SHP77 (cell line): ENCODE results near the gene MASP1.
"Not testable (repeated sequence)": the region's sequence is repeated elsewhere in the genome, so short reads cannot be mapped to it uniquely, and the experiment has no call there.

Source experiments
- DNase-seq, 2 experiments: peaks; one replicate each; lab custom pipeline; 2025; lab: John Stamatoyannopoulos, UW

MASP1 gene

GRCh38 chr3:187227658-187228258, 63.8 kb downstream of the MASP1 start:
- DNase-seq, result no peak

- no peak for DNase-seq
Measured at GRCh38 chr3:187223799-187224198, 67.7 kb downstream of the MASP1 start.

GRCh38 chr3:187222801-187223200, 68.7 kb downstream of the MASP1 start:
- no peak for DNase-seq

GRCh38 chr3:187215460-187215859, 76.1 kb downstream of the MASP1 start:
- no peak for DNase-seq

- DNase-seq, result no peak
Measured at GRCh38 chr3:187213616-187214015, 77.9 kb downstream of the MASP1 start.

GRCh38 chr3:187212705-187213104, 78.8 kb downstream of the MASP1 start:
- DNase-seq, result no peak

- DNase-seq, result no peak
Measured at GRCh38 chr3:187212196-187212545, 79.4 kb downstream of the MASP1 start.

GRCh38 chr3:187211532-187212195, 79.9 kb downstream of the MASP1 start:
- no peak for DNase-seq

- DNase-seq, result no peak
Measured at GRCh38 chr3:187210545-187211327, 80.8 kb downstream of the MASP1 start.

GRCh38 chr3:187210091-187210490, 81.4 kb downstream of the MASP1 start:
- DNase-seq, result no peak

- DNase-seq, result no peak
Measured at GRCh38 chr3:187209491-187209890, 82.0 kb downstream of the MASP1 start.

- DNase-seq, result no peak
Measured at GRCh38 chr3:187208159-187208558, 83.4 kb downstream of the MASP1 start.

GRCh38 chr3:187207624-187208023, 83.9 kb downstream of the MASP1 start:
- DNase-seq, result no peak

- no peak for DNase-seq
Measured at GRCh38 chr3:187207062-187207461, 84.5 kb downstream of the MASP1 start.

GRCh38 chr3:187205683-187206082, 85.9 kb downstream of the MASP1 start:
- DNase-seq, result no peak

- DNase-seq, result not testable (repeated sequence)
Measured at GRCh38 chr3:187199463-187200050, 92.0 kb downstream of the MASP1 start.

- no peak for DNase-seq
Measured at GRCh38 chr3:187198490-187198889, 93.0 kb downstream of the MASP1 start.

- DNase-seq, result no peak
Measured at GRCh38 chr3:187197335-187197649, 94.2 kb downstream of the MASP1 start, which contains the start of gene RTP1. Gene RTP1 (plus strand): TSS chr3:187197486. CDS start chr3:187197516, 30 bp downstream.

- no peak for DNase-seq
Measured at GRCh38 chr3:187196573-187197334, 94.8 kb downstream of the MASP1 start.

- no peak for DNase-seq
Measured at GRCh38 chr3:187193181-187193580, 98.4 kb downstream of the MASP1 start.

GRCh38 chr3:187191271-187191670, 100.3 kb downstream of the MASP1 start:
- no peak for DNase-seq

GRCh38 chr3:187188931-187189330, 102.6 kb downstream of the MASP1 start:
- no peak for DNase-seq
